Activated CD4-positive, alpha-beta T cell treated with anti-CD3 and anti-CD28 coated beads for 4 hours (primary cell): Measurements from ENCODE around the gene ADGRB3.
"Not testable (repeated sequence)": the region's sequence is repeated elsewhere in the genome, so short reads cannot be mapped to it uniquely, and the experiment has no call there.

ENCODE experiments used
- DNase-seq, 2 donors: peaks; one replicate each; pipeline ENCODE4 v3.0.0-alpha.2; 2020

Gene ADGRB3

GRCh38 chr6:69064226-69064625, 429.1 kb downstream of the ADGRB3 start:
- DNase-seq = no peak

- DNase-seq = no peak
Measured at GRCh38 chr6:69069881-69070280, 434.8 kb downstream of the ADGRB3 start.

GRCh38 chr6:69072796-69073195, 437.7 kb downstream of the ADGRB3 start:
- DNase-seq = no peak

GRCh38 chr6:69084746-69085335, 449.8 kb downstream of the ADGRB3 start:
- no peak for DNase-seq

- no peak for DNase-seq
Measured at GRCh38 chr6:69086689-69087088, 451.6 kb downstream of the ADGRB3 start.

- DNase-seq = no peak
Measured at GRCh38 chr6:69089539-69089938, 454.5 kb downstream of the ADGRB3 start.

GRCh38 chr6:69090132-69090531, 455.1 kb downstream of the ADGRB3 start:
- no peak for DNase-seq

GRCh38 chr6:69096681-69097080, 461.6 kb downstream of the ADGRB3 start:
- no peak for DNase-seq

GRCh38 chr6:69097948-69098347, 462.9 kb downstream of the ADGRB3 start:
- no peak for DNase-seq

GRCh38 chr6:69098910-69099309, 463.8 kb downstream of the ADGRB3 start:
- DNase-seq = no peak

- DNase-seq = no peak
Measured at GRCh38 chr6:69100772-69101171, 465.7 kb downstream of the ADGRB3 start.

- no peak for DNase-seq
Measured at GRCh38 chr6:69102416-69102815, 467.3 kb downstream of the ADGRB3 start.

GRCh38 chr6:69105288-69105687, 470.2 kb downstream of the ADGRB3 start:
- no peak for DNase-seq

- no peak for DNase-seq
Measured at GRCh38 chr6:69106511-69106910, 471.4 kb downstream of the ADGRB3 start.

GRCh38 chr6:69111301-69111700, 476.2 kb downstream of the ADGRB3 start:
- no peak for DNase-seq

GRCh38 chr6:69116658-69117057, 481.6 kb downstream of the ADGRB3 start:
- DNase-seq = no peak

GRCh38 chr6:69121461-69122406, 486.7 kb downstream of the ADGRB3 start:
- DNase-seq = not testable (repeated sequence)

GRCh38 chr6:69122407-69122773, 487.3 kb downstream of the ADGRB3 start:
- no peak for DNase-seq

GRCh38 chr6:69128411-69128810, 493.3 kb downstream of the ADGRB3 start:
- no peak for DNase-seq

- no peak for DNase-seq
Measured at GRCh38 chr6:69129046-69129445, 494.0 kb downstream of the ADGRB3 start.

- no peak for DNase-seq
Measured at GRCh38 chr6:69135927-69136326, 500.8 kb downstream of the ADGRB3 start.

- DNase-seq = no peak
Measured at GRCh38 chr6:69138148-69138547, 503.1 kb downstream of the ADGRB3 start.

- DNase-seq = no peak
Measured at GRCh38 chr6:69138893-69139494, 503.9 kb downstream of the ADGRB3 start.

- no peak for DNase-seq
Measured at GRCh38 chr6:69145062-69145461, 510.0 kb downstream of the ADGRB3 start.
